ENCODE results near the gene NKX1-1.

GRCh38 chr4:1376841-1377605 lies 29.2 kb downstream of the NKX1-1 start:
- TF ChIP-seq CTCF (conservative IDR thresholded peaks at IDR 0.05) (no peak), EZH2 (IDR thresholded peaks at IDR 0.05; ENCODE audit: low read depth) (no peak)
